Activated CD4-positive, alpha-beta memory T cell treated with anti-CD3 and anti-CD28 coated beads for 36 hours (primary cell): ENCODE measurements around the gene SLC25A19. TPM values are rescaled to one million over a fixed set of nuclear protein-coding genes. Genes with fewer than 3 reads are reported as not detected.

ENCODE experiments used
- CTCF ChIA-PET: fragments of 350-600 bp; sonication (Branson Sonifier 250); formaldehyde crosslinking; loops from one replicate; lab custom pipeline; 2021; ENCODE audit warnings: antibody characterized with exemption, inconsistent platforms; lab: Charles Lee
- POLR2A ChIA-PET: fragments of 350-600 bp; sonication (Branson Sonifier 250); formaldehyde crosslinking; loops from one replicate; lab custom pipeline; 2021; ENCODE audit warnings: antibody characterized with exemption; lab: Charles Lee
- DNase-seq: peaks from one replicate; pipeline ENCODE4 v3.0.0-alpha.2; 2020
- H3K27ac Mint-ChIP-seq: one replicate; pipeline ENCODE4 v1.8.0; 2021; ENCODE audit warnings: mixed read lengths
- H3K27me3 Mint-ChIP-seq: one replicate; pipeline ENCODE4 v1.8.0; 2021; ENCODE audit warnings: mixed read lengths
- H3K36me3 Mint-ChIP-seq: one replicate; pipeline ENCODE4 v1.8.0; 2021; ENCODE audit warnings: mixed read lengths
- H3K4me1 Mint-ChIP-seq: one replicate; pipeline ENCODE4 v1.8.0; 2021; ENCODE audit warnings: low read depth, mixed read lengths
- H3K4me3 Mint-ChIP-seq: one replicate; pipeline ENCODE4 v1.8.0; 2021; ENCODE audit warnings: mild to moderate bottlenecking, mixed read lengths
- H3K9me3 Mint-ChIP-seq: one replicate; pipeline ENCODE4 v1.8.0; 2021; ENCODE audit warnings: mixed read lengths
- intact Hi-C: fragments of 100-400 bp; cut with micrococcal nuclease; formaldehyde crosslinking; loops from one replicate; pipeline ENCODE4 v1.15.1; 2023
- total RNA-seq, 2 experiments: library from RNA; stranded (reverse); gene quantifications; one replicate each; pipeline ENCODE4 v1.2.3, GENCODE V29; 2021

Gene SLC25A19
- total RNA-seq, 2 experiments from 2014 or later: 57.9 to 62.3 TPM

- H3K9me3 Mint-ChIP-seq: no peaks in the 10 kb centered on the region
- no peaks in the 10 kb centered on the region for H3K27me3 Mint-ChIP-seq
- peaks cover 27% of the 10 kb centered on the region for H3K36me3 Mint-ChIP-seq
- H3K27ac Mint-ChIP-seq: peak overlapping the region; percentile 28
- H3K4me3 Mint-ChIP-seq: no peak overlapping the region
- POLR2A ChIA-PET: no interaction called here
- no peak for DNase-seq
- peaks cover 19% of the 10 kb centered on the region for H3K4me1 Mint-ChIP-seq
- intact Hi-C loops: loop anchor here (5.0 kb wide), 1 partner anchor 42 kb away; no protein-coding TSS in a partner anchor
- CTCF ChIA-PET: interaction anchor here (0.5 to 3.8 kb wide), 6 partner anchors 17 to 149 kb away, joined by 3 to 24 read pairs (median 5); partner anchors contain the start of genes MIF4GD and SLC25A19
These were observed 30.9 kb upstream of the SLC25A19 start for GRCh38 chr17:75319904-75320691.

DNA sequence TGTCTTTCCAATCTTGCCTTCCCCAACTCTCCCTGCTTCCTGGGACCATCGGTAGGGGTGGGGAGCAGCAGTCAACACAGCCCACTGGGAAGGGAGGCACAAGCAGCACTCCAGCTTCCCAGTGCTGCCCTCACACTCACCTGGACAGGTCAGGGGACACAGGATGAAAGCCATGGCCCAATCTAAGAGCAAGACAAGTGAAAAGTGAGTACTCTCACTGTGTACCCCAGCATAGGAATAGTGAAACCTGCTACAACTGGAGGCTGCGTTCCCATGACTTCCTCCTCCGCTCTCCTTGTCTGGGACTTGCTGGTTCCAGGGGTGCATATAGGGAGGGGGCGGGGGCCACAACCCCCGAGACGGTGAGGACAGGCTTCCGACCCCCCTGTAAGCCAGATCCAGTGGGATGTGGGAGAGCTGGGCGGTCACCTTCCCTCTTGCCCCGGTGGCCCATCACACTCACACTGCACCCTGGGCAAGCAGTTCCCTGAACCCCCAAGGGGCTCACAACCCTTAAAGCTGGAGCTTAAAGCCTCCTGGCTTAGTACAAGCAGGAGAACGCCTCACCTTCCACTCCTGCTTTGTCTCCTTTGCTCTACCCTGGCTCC lies 29.5 kb upstream of the SLC25A19 start:
- Mint-ChIP-seq H3K27ac (no peak overlapping the region), H3K9me3 (no peaks in the 10 kb centered on the region), H3K36me3 (peaks cover 25% of the 10 kb centered on the region), H3K4me1 (peaks cover 23% of the 10 kb centered on the region), H3K4me3 (no peak overlapping the region), H3K27me3 (no peaks in the 10 kb centered on the region)
- no peak for DNase-seq
- POLR2A ChIA-PET: interaction anchor here (0.7 kb wide), 1 partner anchor 40 kb away, joined by 4 read pairs; no protein-coding TSS in a partner anchor
- CTCF ChIA-PET: interaction anchor here (1.1 to 2.8 kb wide), 2 partner anchors 29 to 94 kb away, joined by 4 to 7 read pairs; partner anchors contain the start of gene SLC25A19
- intact Hi-C loops: no loop called here

- no peaks in the 10 kb centered on the region for H3K27me3 Mint-ChIP-seq
- CTCF ChIA-PET: interaction anchor here (1.3 kb wide), 1 partner anchor 47 kb away, joined by 5 read pairs; the partner anchor contains the start of gene MIF4GD
- intact Hi-C loops: no loop called here
- H3K27ac Mint-ChIP-seq: no peak overlapping the region
- POLR2A ChIA-PET: no interaction called here
- peaks cover 21% of the 10 kb centered on the region for H3K36me3 Mint-ChIP-seq
- no peak overlapping the region for H3K4me3 Mint-ChIP-seq
- DNase-seq: no peak
- H3K4me1 Mint-ChIP-seq: peaks cover 21% of the 10 kb centered on the region
- no peaks in the 10 kb centered on the region for H3K9me3 Mint-ChIP-seq
These were observed 29.0 kb upstream of the SLC25A19 start for GRCh38 chr17:75318211-75318610.

GRCh38 chr17:75317671-75318070 lies 28.4 kb upstream of the SLC25A19 start:
- Mint-ChIP-seq H3K9me3 (no peaks in the 10 kb centered on the region), H3K4me3 (no peak overlapping the region), H3K36me3 (peaks cover 17% of the 10 kb centered on the region), H3K27ac (peak overlapping the region; percentile 58), H3K4me1 (peaks cover 22% of the 10 kb centered on the region), H3K27me3 (no peaks in the 10 kb centered on the region)
- intact Hi-C loops: no loop called here
- no peak for DNase-seq
- CTCF ChIA-PET: interaction anchor here (1.3 to 2.4 kb wide), 2 partner anchors 47 to 95 kb away, joined by 5 to 17 read pairs; partner anchors contain the start of gene MIF4GD
- POLR2A ChIA-PET: no interaction called here

- Mint-ChIP-seq H3K4me3 (no peak overlapping the region), H3K36me3 (peaks cover 12% of the 10 kb centered on the region), H3K9me3 (no peaks in the 10 kb centered on the region), H3K4me1 (peaks cover 25% of the 10 kb centered on the region), H3K27me3 (no peaks in the 10 kb centered on the region), H3K27ac (peak overlapping the region; percentile 85)
- ChIA-PET CTCF (interaction anchor here (0.7 to 2.4 kb wide), 14 partner anchors 9 to 202 kb away, joined by 3 to 17 read pairs (median 3); partner anchors contain the start of genes MIF4GD and SLC25A19), POLR2A (interaction anchor here (0.6 to 1.8 kb wide), 6 partner anchors 13 to 64 kb away, joined by 3 to 7 read pairs (median 3); partner anchors contain the start of genes MIF4GD and SLC25A19)
- intact Hi-C loops: loop anchor here (1.0 kb wide), 1 partner anchor 19 kb away; no protein-coding TSS in a partner anchor
- DNase-seq: no peak
These were observed 27.0 kb upstream of the SLC25A19 start for GRCh38 chr17:75316253-75316652.

GRCh38 chr17:75315541-75316243 lies 26.5 kb upstream of the SLC25A19 start:
- peak overlapping the region; percentile 85 for H3K27ac Mint-ChIP-seq
- ChIA-PET POLR2A (interaction anchor here (0.7 to 1.8 kb wide), 5 partner anchors 12 to 65 kb away, joined by 3 to 7 read pairs (median 3); partner anchors contain the start of gene MIF4GD), CTCF (interaction anchor here (0.7 to 2.4 kb wide), 13 partner anchors 10 to 144 kb away, joined by 3 to 17 read pairs (median 3); partner anchors contain the start of genes MIF4GD and SLC25A19)
- H3K36me3 Mint-ChIP-seq: peaks cover 9% of the 10 kb centered on the region
- no peak overlapping the region for H3K4me3 Mint-ChIP-seq
- H3K4me1 Mint-ChIP-seq: peaks cover 25% of the 10 kb centered on the region
- peak; percentile 43 for DNase-seq
- no peaks in the 10 kb centered on the region for H3K9me3 Mint-ChIP-seq
- no peaks in the 10 kb centered on the region for H3K27me3 Mint-ChIP-seq
- intact Hi-C loops: loop anchor here (1.0 kb wide), 1 partner anchor 18 kb away; no protein-coding TSS in a partner anchor

DNA sequence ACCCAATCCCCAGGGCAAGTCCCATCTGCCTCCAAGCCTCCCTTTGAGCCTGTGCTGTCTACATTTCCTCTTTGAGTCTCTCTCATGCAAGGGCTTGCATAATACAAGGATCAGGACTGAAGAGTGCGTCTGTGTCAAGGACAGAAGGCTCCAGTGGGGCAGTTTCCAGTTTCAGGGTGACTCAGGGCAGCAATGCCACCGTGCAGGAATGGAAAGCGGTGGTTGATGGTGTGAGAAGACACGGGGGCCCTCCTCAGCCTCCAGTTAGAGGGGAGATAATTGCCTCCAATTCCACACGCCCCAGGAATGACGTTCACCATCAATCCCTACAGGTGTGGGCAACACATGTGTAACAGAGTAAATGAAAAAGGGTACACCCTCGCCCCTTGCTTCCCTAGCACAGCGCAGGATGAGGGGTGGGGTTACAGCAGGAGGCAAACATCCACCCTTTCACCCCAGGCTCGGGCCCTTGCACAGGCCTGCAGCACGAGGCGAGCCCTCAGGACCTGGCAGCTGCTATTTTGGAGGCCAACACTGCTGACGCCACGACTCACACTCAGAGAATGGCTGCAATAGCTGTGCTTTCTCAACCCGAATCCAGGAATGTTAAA lies 24.8 kb upstream of the SLC25A19 start:
- ChIA-PET CTCF (interaction anchor here (0.6 to 1.3 kb wide), 3 partner anchors 9 to 1103 kb away, joined by 3 to 4 read pairs (median 3); no protein-coding TSS in a partner anchor), POLR2A (no interaction called here)
- Mint-ChIP-seq H3K9me3 (no peaks in the 10 kb centered on the region), H3K4me1 (peaks cover 25% of the 10 kb centered on the region), H3K36me3 (no peaks in the 10 kb centered on the region), H3K27ac (peak overlapping the region; percentile 10), H3K4me3 (no peak overlapping the region), H3K27me3 (no peaks in the 10 kb centered on the region)
- intact Hi-C loops: no loop called here
- DNase-seq: no peak

DNA sequence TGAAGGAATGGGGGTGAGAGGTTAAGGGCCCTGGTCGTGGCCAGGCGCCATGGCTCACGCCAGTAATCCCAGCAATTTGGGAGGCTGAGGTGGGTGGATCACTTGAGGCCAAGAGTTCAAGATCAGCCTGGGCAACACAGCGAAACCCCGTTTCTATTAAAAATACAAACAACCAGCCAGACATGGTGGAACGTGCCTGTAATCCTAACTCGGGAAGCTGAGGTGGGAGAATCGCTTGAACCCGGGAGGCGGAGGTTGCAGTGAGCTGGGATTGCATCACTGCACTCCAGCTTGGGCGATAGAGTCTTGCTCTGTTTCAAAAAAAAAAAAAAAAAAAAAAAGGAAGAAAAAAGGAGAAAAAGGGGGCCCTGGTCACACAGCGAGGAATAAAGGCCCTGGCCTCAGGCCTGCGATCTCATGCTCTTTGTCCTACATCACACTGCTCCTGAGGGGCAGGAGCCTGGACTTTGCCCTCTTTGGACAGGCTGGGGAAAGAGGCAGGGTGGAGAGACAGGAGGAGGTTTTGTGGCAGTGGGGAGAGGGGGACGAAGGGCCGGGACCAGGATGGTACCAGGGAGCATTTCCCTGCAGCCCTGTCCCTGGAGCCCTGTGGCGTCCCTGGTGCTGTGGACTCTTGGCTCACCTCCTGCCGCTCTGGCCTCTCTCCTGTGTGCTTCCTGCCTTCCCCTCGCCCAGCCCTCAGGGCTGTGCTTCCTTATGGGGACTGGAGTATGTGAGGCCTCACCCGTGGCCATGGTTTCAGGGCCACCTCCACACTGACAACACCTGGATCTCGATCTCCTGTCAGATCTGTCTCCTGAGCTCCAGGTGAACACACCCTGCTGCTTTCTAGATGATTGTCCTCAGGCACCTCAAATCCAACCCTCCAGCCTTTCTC lies 19.7 kb upstream of the SLC25A19 start:
- no peak overlapping the region for H3K27ac Mint-ChIP-seq
- POLR2A ChIA-PET: no interaction called here

GRCh38 chr17:75307957-75308731 lies 18.9 kb upstream of the SLC25A19 start:
- Mint-ChIP-seq H3K27me3 (no peaks in the 10 kb centered on the region), H3K9me3 (no peaks in the 10 kb centered on the region), H3K36me3 (no peaks in the 10 kb centered on the region), H3K4me3 (no peak overlapping the region), H3K27ac (no peak overlapping the region), H3K4me1 (peaks cover 6% of the 10 kb centered on the region)
- POLR2A ChIA-PET: no interaction called here
- CTCF ChIA-PET: interaction anchor here (1.7 kb wide), 1 partner anchor 14 kb away, joined by 5 read pairs; no protein-coding TSS in a partner anchor
- DNase-seq: no peak
- intact Hi-C loops: no loop called here

More for the DNA sequence above, 19.7 kb upstream of the SLC25A19 start:
- DNase-seq: no peak
- Mint-ChIP-seq H3K36me3 (no peaks in the 10 kb centered on the region), H3K4me3 (no peak overlapping the region), H3K4me1 (peaks cover 11% of the 10 kb centered on the region), H3K9me3 (no peaks in the 10 kb centered on the region), H3K27me3 (no peaks in the 10 kb centered on the region)
- intact Hi-C loops: no loop called here
- CTCF ChIA-PET: interaction anchor here (1.7 kb wide), 1 partner anchor 13 kb away, joined by 5 read pairs; no protein-coding TSS in a partner anchor
